T-helper 9 cell (primary cell): Measurements from ENCODE around the gene TRIM27.
"Not testable (repeated sequence)": the region's sequence is repeated elsewhere in the genome, so short reads cannot be mapped to it uniquely, and the experiment has no call there.

Experiments
- DNase-seq: peaks from one replicate; pipeline ENCODE4 v3.0.0-alpha.2; 2020

Gene TRIM27

DNA sequence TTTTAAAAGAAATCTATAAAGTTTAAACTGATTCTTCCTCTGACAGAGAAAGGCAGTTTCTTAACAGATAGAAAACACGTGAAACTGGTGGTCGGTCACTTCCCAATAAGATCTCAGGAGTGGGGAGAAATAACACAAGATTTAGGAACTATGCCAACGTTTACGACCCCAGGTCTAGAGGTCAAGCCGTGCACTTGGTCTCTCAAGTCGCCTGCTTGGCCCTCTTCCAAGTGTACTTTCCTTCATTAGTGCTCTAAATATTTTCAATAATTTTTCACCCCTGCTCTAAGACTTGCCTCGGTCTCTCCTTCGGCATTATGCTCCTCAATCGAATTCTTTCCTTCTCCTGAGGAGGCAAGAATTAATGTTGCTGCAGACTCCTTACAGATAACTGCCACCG lies 61.7 kb downstream of the TRIM27 start:
- DNase-seq, result no peak

DNA sequence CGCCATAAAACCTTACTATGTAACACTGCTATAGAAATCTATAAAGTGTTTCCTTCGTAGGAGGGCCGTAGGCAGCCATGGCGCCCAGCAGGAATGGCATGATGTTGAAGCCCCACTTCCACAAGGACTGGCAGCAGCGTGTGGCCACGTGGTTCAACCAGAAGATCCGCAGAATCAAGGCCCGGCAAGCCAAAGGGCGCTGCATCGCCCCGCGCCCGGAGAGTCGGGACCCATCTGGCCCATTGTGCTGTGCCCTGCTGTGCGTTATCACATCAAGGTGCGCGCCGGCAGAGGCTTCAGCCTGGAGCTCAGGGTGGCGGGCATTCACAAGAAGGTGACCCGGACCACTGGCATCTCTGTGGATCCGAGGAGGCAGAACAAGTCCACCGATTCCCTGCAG lies 62.4 kb downstream of the TRIM27 start:
- no peak for DNase-seq

DNA sequence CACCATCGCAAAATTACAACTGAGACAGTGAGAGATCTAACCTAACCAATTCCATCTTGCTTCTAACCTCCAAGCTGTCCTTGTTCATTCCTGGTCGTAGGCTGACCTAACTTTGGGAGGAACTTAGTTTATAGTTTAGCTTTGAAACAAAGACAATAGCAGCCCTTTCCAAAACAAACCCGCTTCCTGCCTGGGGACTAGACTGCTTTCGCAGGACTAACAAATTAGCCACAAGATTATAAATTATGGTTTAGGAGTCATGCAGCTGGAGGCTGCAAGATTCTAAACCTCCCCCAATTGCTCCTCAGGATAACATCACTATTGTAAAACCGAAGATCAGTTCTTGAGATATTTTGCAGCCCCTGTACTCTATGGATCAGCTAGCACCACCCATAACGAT lies 63.2 kb downstream of the TRIM27 start:
- DNase-seq, result no peak

DNA sequence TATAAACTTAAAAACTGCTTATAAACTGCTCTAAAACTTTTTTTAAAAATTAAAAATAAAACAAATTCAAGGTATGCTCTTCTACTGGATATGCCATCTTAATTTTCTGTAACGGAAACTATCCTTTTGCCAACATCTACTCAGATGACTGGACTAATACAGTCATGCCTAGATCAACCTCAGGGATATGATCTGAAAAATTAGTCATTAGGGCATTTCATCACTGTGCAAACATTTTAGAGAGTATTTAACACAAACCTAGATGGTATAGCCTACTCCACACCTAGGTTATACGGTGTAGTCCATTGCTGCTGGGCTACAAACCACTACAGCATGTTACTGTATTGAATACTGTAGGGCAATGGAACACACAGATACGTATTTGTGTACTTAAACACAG lies 64.8 kb downstream of the TRIM27 start:
- no peak for DNase-seq

DNA sequence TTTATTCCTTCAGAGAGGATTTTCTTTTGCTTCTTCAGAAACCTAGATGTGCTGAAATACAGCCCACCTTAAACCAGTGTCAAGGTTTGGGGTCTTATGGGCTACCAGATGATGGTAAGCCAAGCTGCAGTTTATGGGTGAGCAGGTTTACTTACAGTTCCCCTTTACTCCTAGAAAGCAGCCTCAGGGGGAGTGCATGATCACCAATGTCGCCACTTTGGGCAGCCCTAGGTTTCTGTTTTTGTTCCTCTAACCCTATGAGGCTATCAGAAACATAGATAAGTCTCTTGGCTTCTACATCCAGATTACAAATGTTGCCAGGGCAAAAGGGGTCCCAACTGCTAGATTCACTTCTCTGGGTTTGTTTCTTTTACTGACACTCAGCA lies 67.2 kb downstream of the TRIM27 start:
- no peak for DNase-seq

DNA sequence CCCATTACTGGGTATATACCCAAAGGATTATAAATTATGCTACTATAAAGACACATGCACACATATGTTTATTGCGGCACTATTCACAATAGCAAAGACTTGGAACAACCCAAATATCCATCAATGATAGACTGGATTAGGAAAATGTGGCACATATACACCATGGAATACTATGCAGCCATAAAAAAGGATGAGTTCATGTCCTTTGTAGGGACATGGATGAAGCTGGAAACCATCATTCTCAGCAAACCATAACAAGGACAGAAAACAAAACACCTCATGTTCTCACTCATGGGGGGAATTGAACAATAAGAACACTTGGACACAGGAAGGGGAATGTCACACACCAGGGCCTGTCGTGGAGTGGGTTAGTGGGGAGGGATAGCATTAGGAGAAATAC lies 69.4 kb downstream of the TRIM27 start:
- not testable (repeated sequence) for DNase-seq
